ENCODE measurements around the gene SLC39A8.

GRCh38 chr4:102272318-102272717, 73.0 kb downstream of the SLC39A8 start:
- TF ChIP-seq, protein P1, sequence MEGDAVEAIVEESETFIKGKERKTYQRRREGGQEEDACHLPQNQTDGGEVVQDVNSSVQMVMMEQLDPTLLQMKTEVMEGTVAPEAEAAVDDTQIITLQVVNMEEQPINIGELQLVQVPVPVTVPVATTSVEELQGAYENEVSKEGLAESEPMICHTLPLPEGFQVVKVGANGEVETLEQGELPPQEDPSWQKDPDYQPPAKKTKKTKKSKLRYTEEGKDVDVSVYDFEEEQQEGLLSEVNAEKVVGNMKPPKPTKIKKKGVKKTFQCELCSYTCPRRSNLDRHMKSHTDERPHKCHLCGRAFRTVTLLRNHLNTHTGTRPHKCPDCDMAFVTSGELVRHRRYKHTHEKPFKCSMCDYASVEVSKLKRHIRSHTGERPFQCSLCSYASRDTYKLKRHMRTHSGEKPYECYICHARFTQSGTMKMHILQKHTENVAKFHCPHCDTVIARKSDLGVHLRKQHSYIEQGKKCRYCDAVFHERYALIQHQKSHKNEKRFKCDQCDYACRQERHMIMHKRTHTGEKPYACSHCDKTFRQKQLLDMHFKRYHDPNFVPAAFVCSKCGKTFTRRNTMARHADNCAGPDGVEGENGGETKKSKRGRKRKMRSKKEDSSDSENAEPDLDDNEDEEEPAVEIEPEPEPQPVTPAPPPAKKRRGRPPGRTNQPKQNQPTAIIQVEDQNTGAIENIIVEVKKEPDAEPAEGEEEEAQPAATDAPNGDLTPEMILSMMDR (IDR thresholded peaks at IDR 0.05; ENCODE audit: insufficient read depth, low read length) = no peak
- no peak for TF ChIP-seq REST (IDR thresholded peaks at IDR 0.05; ENCODE audit: insufficient replicate concordance, low read depth)

Data from HL-60 (cell line).